Measurements from ENCODE around the gene POLR2H.
A peak's percentile ranks its signal among the peaks of the same experiment; 100 is the strongest.

Gene POLR2H

GRCh38 chr3:184354754-184355153 lies 6.8 kb upstream of the POLR2H start:
- Histone ChIP-seq H3K4me3 (ENCODE audit: low read length) (no peak overlapping the region), H3K36me3 (ENCODE audit: insufficient read depth, low read length) (peaks cover 13% of the 10 kb centered on the region), H3K27me3 (ENCODE audit: control insufficient read depth, insufficient read depth, low read length) (no peaks in the 10 kb centered on the region), H3K9ac (ENCODE audit: low read depth, low read length) (no peak overlapping the region), H3K4me2 (ENCODE audit: low read length) (no peak overlapping the region), H3K4me1 (ENCODE audit: control insufficient read depth, insufficient read depth, low read length) (peaks cover 6% of the 10 kb centered on the region), H3K9me3 (replicated peaks; ENCODE audit: low read length) (no peaks in the 10 kb centered on the region)

DNA sequence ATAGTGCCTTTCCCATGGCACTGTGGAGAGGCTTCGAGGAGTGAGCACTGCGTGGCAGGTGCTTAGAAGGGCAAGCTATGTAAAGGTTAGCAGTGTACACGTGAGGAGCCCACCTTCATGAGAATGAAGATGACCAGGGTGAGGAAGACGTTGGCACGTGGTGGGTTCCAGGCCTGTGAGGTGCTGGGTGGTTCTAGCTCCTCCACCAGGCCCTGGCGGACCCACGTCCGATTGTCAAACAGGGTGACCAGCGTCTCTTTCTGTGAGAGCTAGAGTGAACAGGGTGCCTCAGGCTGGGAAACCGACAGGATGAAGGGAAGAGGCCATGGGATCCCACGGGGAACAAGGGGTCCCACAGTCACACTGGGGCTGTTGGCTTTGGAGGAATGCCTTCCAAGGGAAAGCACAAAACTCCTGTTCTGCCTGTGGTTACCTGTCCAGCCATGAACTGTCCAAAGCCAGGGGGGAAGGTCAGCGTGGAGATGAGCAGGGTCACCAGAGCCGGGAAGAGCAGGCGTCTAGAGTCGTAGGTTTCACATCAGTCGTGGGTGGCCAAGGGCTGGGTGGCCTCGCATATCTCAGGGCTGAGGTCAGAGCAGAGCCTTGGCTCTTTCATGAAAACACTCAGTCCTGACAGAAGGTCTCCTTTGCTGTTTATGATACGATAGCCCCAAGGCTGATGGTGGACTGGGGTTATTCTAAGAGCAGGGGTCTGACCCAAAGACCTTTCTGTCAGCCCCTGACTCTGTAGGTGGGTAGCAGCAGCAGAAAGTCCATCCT lies 6.1 kb upstream of the POLR2H start:
- Histone ChIP-seq H3K4me1 (ENCODE audit: control insufficient read depth, insufficient read depth, low read length) (peaks cover 11% of the 10 kb centered on the region), H3K36me3 (ENCODE audit: insufficient read depth, low read length) (peaks cover 13% of the 10 kb centered on the region), H3K9ac (ENCODE audit: low read depth, low read length) (no peak overlapping the region), H3K4me2 (ENCODE audit: low read length) (no peak overlapping the region), H3K4me3 (ENCODE audit: low read length) (no peak overlapping the region), H3K27me3 (ENCODE audit: control insufficient read depth, insufficient read depth, low read length) (no peaks in the 10 kb centered on the region), H3K9me3 (replicated peaks; ENCODE audit: low read length) (no peaks in the 10 kb centered on the region)

GRCh38 chr3:184357248-184358123 lies 4.0 kb upstream of the POLR2H start:
- Histone ChIP-seq H3K4me1 (ENCODE audit: control insufficient read depth, insufficient read depth, low read length) (peaks cover 20% of the 10 kb centered on the region), H3K27me3 (ENCODE audit: control insufficient read depth, insufficient read depth, low read length) (no peaks in the 10 kb centered on the region), H3K36me3 (ENCODE audit: insufficient read depth, low read length) (peaks cover 8% of the 10 kb centered on the region), H3K4me3 (ENCODE audit: low read length) (no peak overlapping the region), H3K9ac (ENCODE audit: low read depth, low read length) (no peak overlapping the region), H3K9me3 (replicated peaks; ENCODE audit: low read length) (no peaks in the 10 kb centered on the region), H3K4me2 (ENCODE audit: low read length) (no peak overlapping the region)

DNA sequence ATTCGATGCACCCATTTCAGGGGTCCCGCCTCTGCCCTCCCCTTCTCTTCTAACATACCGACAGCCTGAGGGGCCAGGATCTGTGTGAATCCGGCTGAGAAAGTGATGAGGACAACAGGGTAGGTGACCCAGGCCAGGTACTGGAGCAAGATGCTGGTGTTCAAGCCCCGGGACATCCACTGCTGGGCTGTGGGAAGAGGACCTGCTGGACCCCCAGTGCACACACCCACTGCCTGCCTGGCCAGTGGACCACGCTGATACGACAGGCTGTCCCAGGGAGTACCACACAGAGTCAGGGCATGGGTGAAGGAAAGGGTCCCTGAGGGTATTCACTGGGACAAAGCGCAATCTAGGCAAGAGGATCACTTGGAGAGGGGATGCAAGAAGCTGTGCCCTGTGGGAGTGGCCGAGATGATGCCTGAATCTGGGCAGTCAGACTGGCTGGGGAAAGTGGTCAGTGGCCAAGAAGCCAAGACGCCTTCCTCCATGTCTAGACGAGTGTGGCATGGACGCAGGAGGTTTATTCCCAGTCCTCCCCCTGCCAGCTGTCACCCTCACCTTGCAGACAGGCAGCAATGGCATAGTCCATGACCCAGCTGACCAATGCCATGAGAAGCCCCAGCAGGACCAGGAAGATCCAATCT lies 3.3 kb upstream of the POLR2H start:
- Histone ChIP-seq H3K9me3 (replicated peaks; ENCODE audit: low read length) (no peaks in the 10 kb centered on the region), H3K36me3 (ENCODE audit: insufficient read depth, low read length) (peaks cover 8% of the 10 kb centered on the region), H3K4me1 (ENCODE audit: control insufficient read depth, insufficient read depth, low read length) (peaks cover 20% of the 10 kb centered on the region)

GRCh38 chr3:184358921-184359350 lies 2.6 kb upstream of the POLR2H start:
- no peak overlapping the region for H3K4me2 ChIP-seq (ENCODE audit: low read length)
- H3K27me3 ChIP-seq (ENCODE audit: control insufficient read depth, insufficient read depth, low read length), result no peaks in the 10 kb centered on the region
- H3K4me1 ChIP-seq (ENCODE audit: control insufficient read depth, insufficient read depth, low read length), result peaks cover 21% of the 10 kb centered on the region
- H3K4me3 ChIP-seq (ENCODE audit: low read length), result no peak overlapping the region
- no peak overlapping the region for H3K9ac ChIP-seq (ENCODE audit: low read depth, low read length)
- H3K9me3 ChIP-seq (replicated peaks; ENCODE audit: low read length), result no peaks in the 10 kb centered on the region
- peaks cover 8% of the 10 kb centered on the region for H3K36me3 ChIP-seq (ENCODE audit: insufficient read depth, low read length)

More for the DNA sequence above, 3.3 kb upstream of the POLR2H start:
- no peak overlapping the region for H3K9ac ChIP-seq (ENCODE audit: low read depth, low read length)
- H3K4me3 ChIP-seq (ENCODE audit: low read length), result no peak overlapping the region
- no peak overlapping the region for H3K4me2 ChIP-seq (ENCODE audit: low read length)
- H3K27me3 ChIP-seq (ENCODE audit: control insufficient read depth, insufficient read depth, low read length), result no peaks in the 10 kb centered on the region

DNA sequence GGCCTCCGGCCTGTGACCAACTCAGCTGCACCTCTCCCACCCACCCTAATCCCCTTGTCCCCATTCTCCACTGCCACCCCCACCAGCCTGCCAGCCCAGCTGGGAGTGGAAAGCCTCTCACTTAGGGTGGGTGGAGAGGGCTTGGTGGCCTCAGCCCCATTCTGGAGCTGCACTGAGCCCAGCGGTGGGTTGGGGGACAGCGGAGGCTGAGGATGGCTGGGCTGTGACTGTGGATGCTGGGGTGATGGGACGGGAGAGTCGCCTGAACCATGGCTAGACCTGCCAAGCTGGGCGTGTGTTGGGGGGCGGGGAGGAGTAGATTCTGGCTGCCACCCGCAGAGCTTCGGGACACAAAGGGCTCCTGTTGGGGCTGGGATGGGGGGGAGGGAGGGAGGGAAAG lies 1.9 kb upstream of the POLR2H start:
- H3K27me3 ChIP-seq (ENCODE audit: control insufficient read depth, insufficient read depth, low read length), result no peaks in the 10 kb centered on the region
- H3K4me1 ChIP-seq (ENCODE audit: control insufficient read depth, insufficient read depth, low read length), result peaks cover 27% of the 10 kb centered on the region
- H3K4me2 ChIP-seq (ENCODE audit: low read length), result no peak overlapping the region
- no peak overlapping the region for H3K4me3 ChIP-seq (ENCODE audit: low read length)
- H3K9ac ChIP-seq (ENCODE audit: low read depth, low read length), result no peak overlapping the region
- peaks cover 8% of the 10 kb centered on the region for H3K36me3 ChIP-seq (ENCODE audit: insufficient read depth, low read length)
- no peaks in the 10 kb centered on the region for H3K9me3 ChIP-seq (replicated peaks; ENCODE audit: low read length)

DNA sequence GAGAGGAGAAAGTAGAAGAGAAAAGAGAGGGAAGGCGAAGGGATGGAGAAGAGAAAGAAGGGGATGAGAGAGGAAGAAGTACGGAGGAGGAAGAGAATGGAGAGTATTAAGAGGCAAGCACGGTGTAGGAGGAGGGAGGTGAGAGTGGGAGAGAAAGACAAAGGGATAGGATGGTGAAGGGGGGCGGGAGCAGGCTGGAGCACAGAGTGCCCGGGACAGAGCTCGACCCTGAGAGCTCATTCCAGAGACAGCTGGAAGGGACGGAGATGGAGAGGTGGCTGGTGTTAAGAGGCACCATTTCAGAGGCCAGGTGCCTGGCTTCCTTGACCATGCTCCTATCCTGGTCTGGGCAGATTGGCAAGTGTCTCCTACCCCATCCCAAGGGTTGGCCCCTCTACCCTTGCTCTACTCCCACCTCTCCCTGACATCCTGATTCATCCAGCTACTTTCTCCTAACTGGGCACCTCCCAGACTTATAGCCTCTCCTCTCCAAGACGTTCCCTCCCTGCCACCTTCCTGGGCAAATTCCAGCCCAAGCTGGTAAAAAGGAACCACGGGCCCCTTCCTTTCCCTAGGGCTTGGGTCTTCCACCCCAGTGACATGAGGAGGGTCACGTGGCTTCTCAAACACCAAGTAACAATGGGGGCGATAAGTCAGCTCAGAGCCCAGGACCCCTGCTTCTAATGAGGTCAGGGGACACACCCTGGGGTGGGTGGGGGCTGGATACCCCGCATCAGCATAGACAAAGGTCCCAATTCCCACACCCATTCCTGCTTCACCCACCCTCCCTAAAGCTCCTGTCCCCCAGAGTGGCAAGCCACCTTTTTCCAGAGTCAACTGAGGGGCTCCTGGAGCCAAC lies 1.2 kb upstream of the POLR2H start:
- H3K9me3 ChIP-seq (replicated peaks; ENCODE audit: low read length), result no peaks in the 10 kb centered on the region
- H3K9ac ChIP-seq (ENCODE audit: low read depth, low read length), result peak overlapping the region; percentile 98
- H3K4me2 ChIP-seq (ENCODE audit: low read length), result peak overlapping the region; percentile 81
- H3K4me1 ChIP-seq (ENCODE audit: control insufficient read depth, insufficient read depth, low read length), result peaks cover 31% of the 10 kb centered on the region
- H3K36me3 ChIP-seq (ENCODE audit: insufficient read depth, low read length), result peaks cover 3% of the 10 kb centered on the region
- H3K27me3 ChIP-seq (ENCODE audit: control insufficient read depth, insufficient read depth, low read length), result no peaks in the 10 kb centered on the region
- H3K4me3 ChIP-seq (ENCODE audit: low read length), result peak overlapping the region; percentile 73

DNA sequence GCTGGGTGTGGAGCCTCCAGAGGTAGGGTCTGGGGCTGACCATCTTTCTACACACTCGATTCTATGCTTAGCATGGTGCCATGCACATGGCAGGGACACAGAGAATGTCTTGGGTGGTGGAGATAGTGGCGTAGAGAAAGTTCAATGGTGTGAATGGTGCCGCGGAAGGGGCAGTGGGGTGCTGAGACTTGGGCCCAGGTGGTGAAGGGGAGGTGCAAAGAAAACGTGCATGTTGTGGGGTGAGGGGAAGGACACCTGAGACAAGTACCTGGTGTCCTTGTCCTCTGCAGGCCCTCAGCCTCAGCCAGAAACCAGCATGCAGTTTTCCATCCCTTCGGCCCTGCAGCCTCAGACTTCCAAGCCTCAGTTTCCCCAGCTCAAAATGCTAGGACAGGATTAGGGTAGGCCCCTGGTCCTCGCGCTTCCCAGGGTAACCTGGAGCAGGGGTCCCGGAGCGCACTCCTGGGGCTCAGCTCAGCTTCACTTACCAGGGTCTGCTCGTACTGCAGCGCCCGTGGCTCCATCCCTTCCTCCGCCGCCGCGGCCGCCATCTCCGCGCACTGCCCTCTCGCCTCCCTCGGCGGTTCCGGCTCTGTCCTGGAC lies 480 bp upstream of the POLR2H start:
- no peaks in the 10 kb centered on the region for H3K27me3 ChIP-seq (ENCODE audit: control insufficient read depth, insufficient read depth, low read length)
- H3K4me3 ChIP-seq (ENCODE audit: low read length), result peak overlapping the region; percentile 73
- peak overlapping the region; percentile 98 for H3K9ac ChIP-seq (ENCODE audit: low read depth, low read length)
- H3K4me2 ChIP-seq (ENCODE audit: low read length), result peak overlapping the region; percentile 81
- H3K36me3 ChIP-seq (ENCODE audit: insufficient read depth, low read length), result no peaks in the 10 kb centered on the region
- no peaks in the 10 kb centered on the region for H3K9me3 ChIP-seq (replicated peaks; ENCODE audit: low read length)
- H3K4me1 ChIP-seq (ENCODE audit: control insufficient read depth, insufficient read depth, low read length), result peaks cover 25% of the 10 kb centered on the region

DNA sequence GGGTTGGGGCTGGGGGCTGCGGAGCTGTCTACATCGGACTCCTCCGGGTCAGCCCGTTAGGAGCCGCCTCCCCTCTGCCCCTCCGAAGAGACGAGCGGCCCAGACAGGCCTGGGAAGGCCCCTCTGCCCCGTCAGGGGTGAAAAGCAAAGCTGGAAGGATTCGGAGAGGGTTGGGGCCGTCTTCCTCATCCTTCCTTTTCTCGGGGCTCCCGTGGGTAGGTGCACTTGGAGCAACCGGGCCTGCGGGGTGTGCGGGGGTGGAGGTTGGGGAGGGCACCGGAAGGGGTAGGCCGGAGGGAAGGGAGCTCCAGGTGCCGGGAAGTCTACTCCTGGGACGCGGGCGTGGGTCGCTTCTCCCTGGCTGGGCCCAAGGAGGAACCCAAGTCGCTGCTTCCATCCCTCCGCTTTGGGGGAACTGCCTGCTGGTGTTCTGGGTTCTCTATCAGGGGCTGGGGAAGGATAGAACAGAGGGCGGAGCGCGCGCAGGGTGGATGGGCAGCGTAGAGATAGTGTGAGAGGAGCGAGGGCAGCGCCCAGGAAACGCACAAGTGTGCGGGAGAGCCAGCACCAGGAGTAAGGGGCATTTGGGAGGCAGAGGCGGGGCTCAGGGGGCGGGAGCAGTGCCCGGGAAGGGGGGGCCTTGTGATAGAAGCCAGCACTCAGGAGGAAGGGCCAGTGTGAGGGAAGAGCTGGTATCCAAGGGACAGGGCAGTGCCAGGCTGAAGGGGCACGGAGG lies 590 bp downstream of the POLR2H start:
- Histone ChIP-seq H3K4me1 (ENCODE audit: control insufficient read depth, insufficient read depth, low read length) (peaks cover 31% of the 10 kb centered on the region), H3K36me3 (ENCODE audit: insufficient read depth, low read length) (peaks cover 5% of the 10 kb centered on the region), H3K4me3 (ENCODE audit: low read length) (peak overlapping the region; percentile 73), H3K4me2 (ENCODE audit: low read length) (peak overlapping the region; percentile 81), H3K9ac (ENCODE audit: low read depth, low read length) (peak overlapping the region; percentile 98), H3K9me3 (replicated peaks; ENCODE audit: low read length) (no peaks in the 10 kb centered on the region), H3K27me3 (ENCODE audit: control insufficient read depth, insufficient read depth, low read length) (no peaks in the 10 kb centered on the region)
